Measurements from ENCODE around the gene SHISA9.
A peak's percentile ranks its signal among the peaks of the same experiment; 100 is the strongest.

Gene SHISA9

GRCh38 chr16:13120557-13120956, 219.2 kb downstream of the SHISA9 start:
- DNase-seq (ENCODE audit: low spot score) = no peak

GRCh38 chr16:13123991-13124390, 222.6 kb downstream of the SHISA9 start:
- no peak for DNase-seq (ENCODE audit: low spot score)

- no peak for DNase-seq (ENCODE audit: low spot score)
These were observed 225.7 kb downstream of the SHISA9 start for GRCh38 chr16:13127144-13127543.

GRCh38 chr16:13130586-13130985, 229.2 kb downstream of the SHISA9 start:
- DNase-seq (ENCODE audit: low spot score) = no peak

GRCh38 chr16:13134836-13135235, 233.4 kb downstream of the SHISA9 start:
- no peak for DNase-seq (ENCODE audit: low spot score)

- DNase-seq (ENCODE audit: low spot score) = no peak
These were observed 235.5 kb downstream of the SHISA9 start for GRCh38 chr16:13136901-13137300.

GRCh38 chr16:13138528-13138927, 237.1 kb downstream of the SHISA9 start:
- no peak for DNase-seq (ENCODE audit: low spot score)

GRCh38 chr16:13139661-13140241, 238.4 kb downstream of the SHISA9 start:
- DNase-seq (ENCODE audit: low spot score) = no peak

- DNase-seq (ENCODE audit: low spot score) = no peak
These were observed 242.2 kb downstream of the SHISA9 start for GRCh38 chr16:13143551-13143950.

- DNase-seq (ENCODE audit: low spot score) = no peak
These were observed 245.4 kb downstream of the SHISA9 start for GRCh38 chr16:13146829-13147228.

- no peak for DNase-seq (ENCODE audit: low spot score)
These were observed 246.9 kb downstream of the SHISA9 start for GRCh38 chr16:13148294-13148693.

- peak; percentile 27 for DNase-seq (ENCODE audit: low spot score)
These were observed 247.4 kb downstream of the SHISA9 start for GRCh38 chr16:13148836-13149235.

GRCh38 chr16:13150181-13150885, 248.9 kb downstream of the SHISA9 start:
- DNase-seq (ENCODE audit: low spot score) = peak; percentile 18

GRCh38 chr16:13153696-13154095, 252.3 kb downstream of the SHISA9 start:
- DNase-seq (ENCODE audit: low spot score) = no peak

- no peak for DNase-seq (ENCODE audit: low spot score)
These were observed 253.4 kb downstream of the SHISA9 start for GRCh38 chr16:13154799-13155198.

- no peak for DNase-seq (ENCODE audit: low spot score)
These were observed 254.0 kb downstream of the SHISA9 start for GRCh38 chr16:13155377-13155776.

GRCh38 chr16:13155780-13156179, 254.4 kb downstream of the SHISA9 start:
- DNase-seq (ENCODE audit: low spot score) = no peak

- DNase-seq (ENCODE audit: low spot score) = no peak
These were observed 255.7 kb downstream of the SHISA9 start for GRCh38 chr16:13157082-13157481.

- DNase-seq (ENCODE audit: low spot score) = no peak
These were observed 257.0 kb downstream of the SHISA9 start for GRCh38 chr16:13158427-13158826.

- DNase-seq (ENCODE audit: low spot score) = no peak
These were observed 263.6 kb downstream of the SHISA9 start for GRCh38 chr16:13165024-13165423.

GRCh38 chr16:13168091-13168572, 266.7 kb downstream of the SHISA9 start:
- DNase-seq (ENCODE audit: low spot score) = peak; percentile 10

- no peak for DNase-seq (ENCODE audit: low spot score)
These were observed 269.9 kb downstream of the SHISA9 start for GRCh38 chr16:13171313-13171712.

GRCh38 chr16:13176711-13177110, 275.3 kb downstream of the SHISA9 start:
- no peak for DNase-seq (ENCODE audit: low spot score)

GRCh38 chr16:13178318-13178717, 276.9 kb downstream of the SHISA9 start:
- no peak for DNase-seq (ENCODE audit: low spot score)

All from SW480 (cell line).